Prostate gland (tissue), 2 donors: ENCODE measurements around the gene CIDEB.

Source experiments
- POLR2A ChIP-seq: fragments of 450-650 bp; IDR thresholded peaks from one replicate; pipeline ENCODE4 v1.6.1; 2016; ENCODE audit warnings: antibody characterized with exemption, mild to moderate bottlenecking
- TF ChIP-seq, protein P1 (sequence below), 4 experiments: fragments of 200-600 bp in 2 of 4; fragments of 450-650 bp in 2 of 4; sonication (generic) in 2 of 4; IDR thresholded peaks; 1 replicate in 3 of 4; 2 replicates in 1 of 4; pipeline ENCODE4 v1.5.1; 2016 to 2019; ENCODE audit warnings: antibody characterized with exemption in 4 of 4, mild to moderate bottlenecking in 2 of 4, moderate library complexity in 2 of 4

DNA sequence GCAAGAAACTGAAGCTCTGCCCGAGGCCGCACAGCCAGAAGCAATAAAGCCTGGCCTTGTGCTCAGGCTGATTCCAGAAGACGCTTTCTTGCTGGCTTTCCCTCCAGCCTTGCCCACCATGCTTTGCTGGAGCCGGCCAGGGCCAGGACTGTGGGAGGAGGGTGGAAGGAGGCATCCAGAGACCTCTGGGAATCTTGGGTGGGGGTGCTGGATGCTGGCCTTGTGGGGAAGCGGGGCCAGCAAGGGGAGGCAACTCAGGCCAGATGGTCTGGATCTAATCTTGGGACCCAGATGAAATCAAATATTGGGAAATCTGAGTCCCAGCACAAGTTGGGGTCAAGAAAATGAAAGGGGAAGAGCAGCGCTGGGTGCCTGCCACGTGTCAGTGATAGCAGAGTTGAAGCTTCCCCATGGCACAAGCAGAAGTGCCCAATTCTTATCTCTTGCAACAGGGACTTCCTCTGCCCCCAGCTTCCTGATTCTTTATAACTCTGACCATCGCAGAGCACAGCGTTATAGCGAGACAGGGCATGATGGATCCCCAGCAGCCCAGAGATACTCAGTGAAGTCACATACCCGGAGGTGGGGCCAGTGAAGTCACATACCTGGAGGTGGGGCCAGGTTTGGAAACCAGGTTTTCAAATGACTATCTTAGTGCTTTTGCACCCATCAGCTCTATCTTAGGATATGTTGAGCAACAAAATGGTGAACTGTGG, 30.0 kb downstream of the CIDEB start:
- TF ChIP-seq, protein P1, sequence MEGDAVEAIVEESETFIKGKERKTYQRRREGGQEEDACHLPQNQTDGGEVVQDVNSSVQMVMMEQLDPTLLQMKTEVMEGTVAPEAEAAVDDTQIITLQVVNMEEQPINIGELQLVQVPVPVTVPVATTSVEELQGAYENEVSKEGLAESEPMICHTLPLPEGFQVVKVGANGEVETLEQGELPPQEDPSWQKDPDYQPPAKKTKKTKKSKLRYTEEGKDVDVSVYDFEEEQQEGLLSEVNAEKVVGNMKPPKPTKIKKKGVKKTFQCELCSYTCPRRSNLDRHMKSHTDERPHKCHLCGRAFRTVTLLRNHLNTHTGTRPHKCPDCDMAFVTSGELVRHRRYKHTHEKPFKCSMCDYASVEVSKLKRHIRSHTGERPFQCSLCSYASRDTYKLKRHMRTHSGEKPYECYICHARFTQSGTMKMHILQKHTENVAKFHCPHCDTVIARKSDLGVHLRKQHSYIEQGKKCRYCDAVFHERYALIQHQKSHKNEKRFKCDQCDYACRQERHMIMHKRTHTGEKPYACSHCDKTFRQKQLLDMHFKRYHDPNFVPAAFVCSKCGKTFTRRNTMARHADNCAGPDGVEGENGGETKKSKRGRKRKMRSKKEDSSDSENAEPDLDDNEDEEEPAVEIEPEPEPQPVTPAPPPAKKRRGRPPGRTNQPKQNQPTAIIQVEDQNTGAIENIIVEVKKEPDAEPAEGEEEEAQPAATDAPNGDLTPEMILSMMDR (IDR thresholded peaks at IDR 0.05): no peak
- no peak for TF ChIP-seq POLR2A
